ENCODE data around the gene GALNT15. TPM values are rescaled to one million over a fixed set of nuclear protein-coding genes. Genes with fewer than 3 reads are reported as not detected.

Gene GALNT15
- total RNA-seq, 5 donors from 2014 or later (not counting 1 experiment from before 2014, with no cell fraction given): 0.06 TPM; not detected in 4

GRCh38 chr3:16198427-16198826, 23.9 kb downstream of the GALNT15 start:
- peaks cover 6 to 7% of the 10 kb centered on the region in 2 donors for H3K27me3 Mint-ChIP-seq
- no peaks in the 10 kb centered on the region for H3K36me3 ChIP-seq (ENCODE audit: control insufficient read depth in 2 of 2, extremely low read depth in 1 of 2, insufficient read depth in 1 of 2, low read length in 1 of 2)
- DNase-seq: no peak
- H3K9me3 Mint-ChIP-seq: peaks cover 0 to 3% (median 0%) of the 10 kb centered on the region in 3 donors
- no CpG with 5 or more reads among the region's 4 CpGs for WGBS (ENCODE audit: insufficient coverage)
- no peak overlapping the region for H3K27ac Mint-ChIP-seq
- ATAC-seq (replicated peaks in 1 of 4): no peak
- H3K27me3 ChIP-seq (replicated peaks in 1 of 2; ENCODE audit: control insufficient read depth in 2 of 2, extremely low read depth in 1 of 2, insufficient read depth in 2 of 2, low read length in 1 of 2): peaks cover 0 to 3% of the 10 kb centered on the region in 2 experiments
- H3K4me3 ChIP-seq (ENCODE audit: control insufficient read depth in 1 of 2, extremely low read depth in 1 of 2, low read length in 1 of 2): no peak overlapping the region
- H3K4me3 Mint-ChIP-seq: no peak overlapping the region
- H3K27ac ChIP-seq (ENCODE audit: low read length): no peak overlapping the region
- ChIA-PET CTCF (interaction anchor here in 1 of 2 donors (0.6 kb wide), 1 partner anchor 83 kb away, joined by 6 read pairs; no protein-coding TSS in a partner anchor), POLR2A (interaction anchor here in 1 of 2 donors (0.6 kb wide), 1 partner anchor 1131 kb away, joined by 3 read pairs; no protein-coding TSS in a partner anchor)
- H3K4me1 Mint-ChIP-seq: no peaks in the 10 kb centered on the region
- H3K36me3 Mint-ChIP-seq: no peaks in the 10 kb centered on the region
- no peaks in the 10 kb centered on the region for H3K4me1 ChIP-seq (ENCODE audit: control insufficient read depth in 1 of 2, extremely low read depth in 1 of 2, insufficient read depth in 2 of 2, low read length in 2 of 2)
- H3K9me3 ChIP-seq: no peaks in the 10 kb centered on the region

- no peak overlapping the region for H3K4me3 Mint-ChIP-seq
- H3K27me3 Mint-ChIP-seq: peaks cover 13% of the 10 kb centered on the region in 2 donors
- no peak overlapping the region for H3K4me3 ChIP-seq (ENCODE audit: control insufficient read depth in 1 of 2, extremely low read depth in 1 of 2, low read length in 1 of 2)
- H3K36me3 Mint-ChIP-seq: no peaks in the 10 kb centered on the region
- H3K4me1 Mint-ChIP-seq: no peaks in the 10 kb centered on the region
- no peaks in the 10 kb centered on the region for H3K36me3 ChIP-seq (ENCODE audit: control insufficient read depth in 2 of 2, extremely low read depth in 1 of 2, insufficient read depth in 1 of 2, low read length in 1 of 2)
- H3K4me1 ChIP-seq (ENCODE audit: control insufficient read depth in 1 of 2, extremely low read depth in 1 of 2, insufficient read depth in 2 of 2, low read length in 2 of 2): no peaks in the 10 kb centered on the region
- ATAC-seq (replicated peaks in 1 of 4) (no peak), DNase-seq (no peak)
- no peaks in the 10 kb centered on the region for H3K9me3 Mint-ChIP-seq
- H3K9me3 ChIP-seq: no peaks in the 10 kb centered on the region
- no peak overlapping the region for H3K27ac Mint-ChIP-seq
- POLR2A ChIA-PET: no interaction called here
- H3K27me3 ChIP-seq (replicated peaks in 1 of 2; ENCODE audit: control insufficient read depth in 2 of 2, extremely low read depth in 1 of 2, insufficient read depth in 2 of 2, low read length in 1 of 2): peaks cover 0 to 13% of the 10 kb centered on the region in 2 experiments
- WGBS (ENCODE audit: insufficient coverage): no CpG with 5 or more reads among the region's 2 CpGs
- no peak overlapping the region for H3K27ac ChIP-seq (ENCODE audit: low read length)
- CTCF ChIA-PET: no interaction called here
Observed at GRCh38 chr3:16199769-16200168, 25.3 kb downstream of the GALNT15 start.

DNA sequence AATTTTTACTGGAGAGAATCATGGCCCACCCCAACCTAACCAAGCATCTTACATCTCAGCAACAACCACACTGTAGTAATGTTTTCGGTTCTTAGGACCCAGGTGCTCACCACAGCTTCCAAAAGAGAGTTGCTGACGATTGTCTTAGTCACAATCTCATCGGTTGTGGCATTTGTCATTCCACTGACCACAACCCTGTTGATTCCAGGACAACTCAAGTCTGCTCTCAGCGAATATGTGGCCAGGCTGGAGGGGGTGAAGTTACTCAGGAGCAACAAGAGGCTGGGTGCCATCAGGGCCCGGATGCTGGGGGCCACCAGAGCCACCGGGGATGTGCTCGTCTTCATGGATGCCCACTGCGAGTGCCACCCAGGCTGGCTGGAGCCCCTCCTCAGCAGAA, 25.9 kb downstream of the GALNT15 start:
- 78% methylated on average over 6 of the region's 8 CpGs for WGBS (ENCODE audit: insufficient coverage)
- Histone ChIP-seq H3K4me1 (ENCODE audit: control insufficient read depth in 1 of 2, extremely low read depth in 1 of 2, insufficient read depth in 2 of 2, low read length in 2 of 2) (no peaks in the 10 kb centered on the region), H3K27ac (ENCODE audit: low read length) (no peak overlapping the region), H3K27me3 (replicated peaks in 1 of 2; ENCODE audit: control insufficient read depth in 2 of 2, extremely low read depth in 1 of 2, insufficient read depth in 2 of 2, low read length in 1 of 2) (peaks cover 0 to 16% of the 10 kb centered on the region in 2 experiments), H3K36me3 (ENCODE audit: control insufficient read depth in 2 of 2, extremely low read depth in 1 of 2, insufficient read depth in 1 of 2, low read length in 1 of 2) (no peaks in the 10 kb centered on the region), H3K4me3 (ENCODE audit: control insufficient read depth in 1 of 2, extremely low read depth in 1 of 2, low read length in 1 of 2) (no peak overlapping the region), H3K9me3 (no peaks in the 10 kb centered on the region)
- no peak for DNase-seq
- H3K9me3 Mint-ChIP-seq: no peaks in the 10 kb centered on the region
- H3K27ac Mint-ChIP-seq: no peak overlapping the region
- ChIA-PET CTCF (no interaction called here), POLR2A (no interaction called here)
- H3K36me3 Mint-ChIP-seq: no peaks in the 10 kb centered on the region
- H3K27me3 Mint-ChIP-seq: peaks cover 13 to 17% of the 10 kb centered on the region in 2 donors
- ATAC-seq (replicated peaks in 1 of 4): no peak
- peaks cover 0 to 2% (median 2%) of the 10 kb centered on the region in 3 donors for H3K4me1 Mint-ChIP-seq
- no peak overlapping the region for H3K4me3 Mint-ChIP-seq

DNA sequence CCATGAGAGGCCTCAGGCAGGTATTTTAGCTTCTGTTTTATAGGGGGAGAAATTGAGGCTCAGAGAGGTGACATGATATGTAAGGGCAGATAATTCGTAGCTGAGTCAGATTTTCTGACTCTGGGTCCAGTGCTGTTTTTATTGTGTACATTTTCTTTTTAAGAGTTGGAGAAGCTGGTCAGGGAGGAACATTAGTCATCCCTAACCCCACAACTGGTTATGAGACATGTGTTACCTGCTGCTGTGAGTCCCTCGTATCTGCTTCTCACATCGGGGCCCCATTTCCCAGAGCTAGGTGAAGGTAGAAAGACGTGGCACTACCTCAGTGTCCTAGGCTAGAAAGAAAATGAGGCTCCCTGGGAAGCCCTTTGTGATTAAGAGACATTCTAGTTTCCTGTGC, 28.6 kb downstream of the GALNT15 start:
- ATAC-seq (replicated peaks in 1 of 4) (no peak), DNase-seq (no peak)
- H3K4me3 ChIP-seq (ENCODE audit: control insufficient read depth in 1 of 2, extremely low read depth in 1 of 2, low read length in 1 of 2): no peak overlapping the region
- H3K27ac Mint-ChIP-seq: no peak overlapping the region
- H3K36me3 ChIP-seq (ENCODE audit: control insufficient read depth in 2 of 2, extremely low read depth in 1 of 2, insufficient read depth in 1 of 2, low read length in 1 of 2): no peaks in the 10 kb centered on the region
- H3K27me3 Mint-ChIP-seq: peaks cover 13 to 19% of the 10 kb centered on the region in 2 donors
- peaks cover 0 to 4% (median 4%) of the 10 kb centered on the region in 3 donors for H3K4me1 Mint-ChIP-seq
- no peaks in the 10 kb centered on the region for H3K9me3 Mint-ChIP-seq
- WGBS (ENCODE audit: insufficient coverage): no CpG with 5 or more reads among the region's 4 CpGs
- H3K36me3 Mint-ChIP-seq: no peaks in the 10 kb centered on the region
- peaks cover 0 to 16% of the 10 kb centered on the region in 2 experiments for H3K27me3 ChIP-seq (replicated peaks in 1 of 2; ENCODE audit: control insufficient read depth in 2 of 2, extremely low read depth in 1 of 2, insufficient read depth in 2 of 2, low read length in 1 of 2)
- no peaks in the 10 kb centered on the region for H3K4me1 ChIP-seq (ENCODE audit: control insufficient read depth in 1 of 2, extremely low read depth in 1 of 2, insufficient read depth in 2 of 2, low read length in 2 of 2)
- CTCF ChIA-PET: no interaction called here
- H3K27ac ChIP-seq (ENCODE audit: low read length): no peak overlapping the region
- H3K4me3 Mint-ChIP-seq: no peak overlapping the region
- H3K9me3 ChIP-seq: no peaks in the 10 kb centered on the region
- POLR2A ChIA-PET: no interaction called here

DNA sequence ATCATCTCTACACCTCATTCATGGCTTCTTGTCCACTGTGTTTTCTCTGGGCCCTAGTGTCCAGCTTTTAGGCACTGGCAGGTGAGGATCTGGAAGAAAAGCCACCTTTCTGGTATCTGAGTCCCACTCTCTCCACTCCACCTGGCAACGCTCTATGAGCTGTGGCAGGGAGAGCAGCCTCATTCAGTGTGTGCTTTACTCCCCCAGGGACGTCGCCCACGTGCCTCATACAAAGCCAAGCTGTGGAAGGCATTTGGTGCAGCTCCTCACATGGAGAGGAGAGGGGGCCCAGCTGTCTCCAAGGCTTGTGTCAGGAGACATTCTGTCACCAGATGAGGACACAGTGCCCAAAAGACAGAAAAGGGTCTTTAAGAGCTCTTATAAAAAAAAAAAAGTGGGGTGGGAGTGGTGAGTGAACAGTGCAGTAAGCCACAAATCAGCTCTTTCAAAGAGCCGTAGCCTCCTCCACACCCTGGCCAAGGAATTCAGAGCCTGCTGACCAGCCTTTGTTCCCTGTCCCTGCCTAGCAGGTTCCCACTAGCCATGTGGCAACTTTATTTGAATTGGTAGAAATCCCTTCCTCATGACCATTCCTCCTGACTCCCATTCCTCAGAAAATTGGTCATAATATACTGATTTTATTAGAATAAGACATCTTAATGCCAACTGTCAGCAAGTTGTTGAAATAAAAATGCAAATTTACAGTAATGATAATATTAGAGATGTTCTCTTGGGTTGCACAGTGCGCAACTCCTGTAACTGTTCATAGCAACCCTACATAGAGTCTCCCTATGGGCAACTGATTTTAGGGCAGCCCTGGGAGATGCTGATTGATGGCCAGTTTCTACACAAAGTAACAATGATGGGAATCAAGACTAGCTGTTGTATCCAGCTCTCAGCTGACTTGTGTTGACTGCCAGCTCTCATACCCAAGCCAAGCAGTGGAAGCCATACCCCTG, 29.5 kb downstream of the GALNT15 start:
- no peak for DNase-seq
- Mint-ChIP-seq H3K27me3 (peaks cover 13 to 19% of the 10 kb centered on the region in 2 donors), H3K4me1 (peaks cover 0 to 4% (median 4%) of the 10 kb centered on the region in 3 donors), H3K36me3 (no peaks in the 10 kb centered on the region), H3K4me3 (no peak overlapping the region), H3K9me3 (no peaks in the 10 kb centered on the region), H3K27ac (no peak overlapping the region)
- no peaks in the 10 kb centered on the region for H3K9me3 ChIP-seq
- WGBS (ENCODE audit: insufficient coverage): 82% methylated on average over 3 of the region's 6 CpGs
- H3K4me1 ChIP-seq (ENCODE audit: control insufficient read depth in 1 of 2, extremely low read depth in 1 of 2, insufficient read depth in 2 of 2, low read length in 2 of 2): no peaks in the 10 kb centered on the region
- H3K27ac ChIP-seq (ENCODE audit: low read length): no peak overlapping the region
- CTCF ChIA-PET: interaction anchor here (0.7 kb wide), 2 partner anchors 51 to 80 kb away, joined by 3 read pairs; no protein-coding TSS in a partner anchor
- POLR2A ChIA-PET: interaction anchor here in 1 of 2 donors (0.6 kb wide), 2 partner anchors 29 to 235 kb away, joined by 4 to 5 read pairs; no protein-coding TSS in a partner anchor
- no peak for ATAC-seq (replicated peaks in 1 of 4)
- no peaks in the 10 kb centered on the region for H3K36me3 ChIP-seq (ENCODE audit: control insufficient read depth in 2 of 2, extremely low read depth in 1 of 2, insufficient read depth in 1 of 2, low read length in 1 of 2)
- H3K27me3 ChIP-seq (replicated peaks in 1 of 2; ENCODE audit: control insufficient read depth in 2 of 2, extremely low read depth in 1 of 2, insufficient read depth in 2 of 2, low read length in 1 of 2): peaks cover 0 to 16% of the 10 kb centered on the region in 2 experiments
- H3K4me3 ChIP-seq (ENCODE audit: control insufficient read depth in 1 of 2, extremely low read depth in 1 of 2, low read length in 1 of 2): no peak overlapping the region

GRCh38 chr3:16204751-16205150, 30.3 kb downstream of the GALNT15 start:
- Histone ChIP-seq H3K4me3 (ENCODE audit: control insufficient read depth in 1 of 2, extremely low read depth in 1 of 2, low read length in 1 of 2) (no peak overlapping the region), H3K27me3 (replicated peaks in 1 of 2; ENCODE audit: control insufficient read depth in 2 of 2, extremely low read depth in 1 of 2, insufficient read depth in 2 of 2, low read length in 1 of 2) (peaks cover 0 to 16% of the 10 kb centered on the region in 2 experiments), H3K4me1 (ENCODE audit: control insufficient read depth in 1 of 2, extremely low read depth in 1 of 2, insufficient read depth in 2 of 2, low read length in 2 of 2) (no peaks in the 10 kb centered on the region), H3K27ac (ENCODE audit: low read length) (no peak overlapping the region), H3K9me3 (no peaks in the 10 kb centered on the region), H3K36me3 (ENCODE audit: control insufficient read depth in 2 of 2, extremely low read depth in 1 of 2, insufficient read depth in 1 of 2, low read length in 1 of 2) (no peaks in the 10 kb centered on the region)
- no peaks in the 10 kb centered on the region for H3K9me3 Mint-ChIP-seq
- H3K4me1 Mint-ChIP-seq: peaks cover 0 to 4% (median 4%) of the 10 kb centered on the region in 3 donors
- no peak overlapping the region for H3K27ac Mint-ChIP-seq
- H3K4me3 Mint-ChIP-seq: no peak overlapping the region
- WGBS (ENCODE audit: insufficient coverage): 92% methylated on average over 13 of the region's 14 CpGs
- peaks cover 13 to 19% of the 10 kb centered on the region in 2 donors for H3K27me3 Mint-ChIP-seq
- POLR2A ChIA-PET: no interaction called here
- CTCF ChIA-PET: no interaction called here
- ATAC-seq (replicated peaks in 1 of 4) (no peak), DNase-seq (no peak)
- H3K36me3 Mint-ChIP-seq: no peaks in the 10 kb centered on the region

All from T-cell (primary cell).